Measurements from ENCODE around the gene LAMA4. TPM values are rescaled to one million over a fixed set of nuclear protein-coding genes. Genes with fewer than 3 reads are reported as not detected.

LAMA4 gene
- total RNA-seq, 3 donors from 2014 or later, result 15.9 to 101 (median 37.0) TPM

GRCh38 chr6:112281821-112282615, 27.7 kb upstream of the LAMA4 start:
- Histone ChIP-seq H3K4me3 (no peak overlapping the region), H3K4me1 (ENCODE audit: low read depth) (no peaks in the 10 kb centered on the region), H3K36me3 (ENCODE audit: low read depth) (no peaks in the 10 kb centered on the region), H3K9me3 (no peaks in the 10 kb centered on the region)
- peak; percentile 68 for ATAC-seq
- intact Hi-C loops (cut with DNase I, micrococcal nuclease), result no loop called here
- TF ChIP-seq CTCF (IDR thresholded peaks at IDR 0.05), result no peak
- peak in 2 of 3 donors; percentile 26 to 35 for DNase-seq

GRCh38 chr6:112279031-112279935, 24.9 kb upstream of the LAMA4 start:
- TF ChIP-seq CTCF (IDR thresholded peaks at IDR 0.05), result no peak
- Histone ChIP-seq H3K9me3 (no peaks in the 10 kb centered on the region), H3K4me1 (ENCODE audit: low read depth) (no peaks in the 10 kb centered on the region), H3K36me3 (ENCODE audit: low read depth) (no peaks in the 10 kb centered on the region), H3K4me3 (no peak overlapping the region)
- intact Hi-C loops (cut with DNase I, micrococcal nuclease), result no loop called here
- no peak for DNase-seq
- ATAC-seq, result no peak

- no peak overlapping the region for H3K4me3 ChIP-seq
- no peak for TF ChIP-seq CTCF (IDR thresholded peaks at IDR 0.05)
- DNase-seq, result no peak
- H3K9me3 ChIP-seq, result no peaks in the 10 kb centered on the region
- no peak for ATAC-seq
- H3K36me3 ChIP-seq (ENCODE audit: low read depth), result no peaks in the 10 kb centered on the region
- intact Hi-C loops (cut with DNase I, micrococcal nuclease), result no loop called here
- no peaks in the 10 kb centered on the region for H3K4me1 ChIP-seq (ENCODE audit: low read depth)
Observed at GRCh38 chr6:112275365-112275764, 21.0 kb upstream of the LAMA4 start.

- no peak for DNase-seq
- no peak for ATAC-seq
- no peaks in the 10 kb centered on the region for H3K36me3 ChIP-seq (ENCODE audit: low read depth)
- no peak overlapping the region for H3K4me3 ChIP-seq
- no peaks in the 10 kb centered on the region for H3K4me1 ChIP-seq (ENCODE audit: low read depth)
- H3K9me3 ChIP-seq, result no peaks in the 10 kb centered on the region
- intact Hi-C loops (cut with DNase I, micrococcal nuclease), result no loop called here
- TF ChIP-seq CTCF (IDR thresholded peaks at IDR 0.05), result no peak
Observed at GRCh38 chr6:112274774-112275173, 20.4 kb upstream of the LAMA4 start.

GRCh38 chr6:112272799-112273198, 18.4 kb upstream of the LAMA4 start:
- H3K9me3 ChIP-seq, result no peaks in the 10 kb centered on the region
- ATAC-seq, result no peak
- intact Hi-C loops (cut with DNase I, micrococcal nuclease), result no loop called here
- no peaks in the 10 kb centered on the region for H3K36me3 ChIP-seq (ENCODE audit: low read depth)
- no peak overlapping the region for H3K4me3 ChIP-seq
- TF ChIP-seq CTCF (IDR thresholded peaks at IDR 0.05), result no peak
- no peaks in the 10 kb centered on the region for H3K4me1 ChIP-seq (ENCODE audit: low read depth)
- DNase-seq, result no peak

Measured in mucosa of descending colon (tissue), 3 donors.